Endothelial cell of hepatic sinusoid (primary cell): ENCODE measurements around the gene KCNQ5.

ENCODE experiments used
- in situ Hi-C: cut with HindIII; loops from 2 replicates; pipeline ENCODE4 v1.10.0; 2017; ENCODE audit warnings: low sequenced_read_pairs

The KCNQ5 gene

DNA sequence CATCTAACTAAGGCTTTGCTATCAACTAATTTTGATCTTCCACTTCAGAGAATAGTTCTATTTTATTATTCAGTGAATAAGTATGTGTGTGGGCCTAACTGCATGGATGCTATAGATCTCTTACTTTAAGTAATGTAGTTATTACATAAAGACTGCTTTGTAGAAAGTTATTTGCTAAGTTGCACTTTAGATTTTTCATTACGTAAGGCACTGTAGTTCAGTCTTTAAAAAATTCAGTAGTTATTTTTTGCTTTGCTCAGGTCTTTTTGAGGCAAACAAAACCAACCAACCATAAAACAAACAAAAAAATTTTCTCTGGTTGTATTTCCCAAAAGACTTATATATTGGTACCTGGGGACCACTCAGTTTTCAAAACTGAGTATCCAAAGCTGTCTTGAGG is 53.0 kb downstream of the KCNQ5 start:
- in situ Hi-C loops, result no loop called here

DNA sequence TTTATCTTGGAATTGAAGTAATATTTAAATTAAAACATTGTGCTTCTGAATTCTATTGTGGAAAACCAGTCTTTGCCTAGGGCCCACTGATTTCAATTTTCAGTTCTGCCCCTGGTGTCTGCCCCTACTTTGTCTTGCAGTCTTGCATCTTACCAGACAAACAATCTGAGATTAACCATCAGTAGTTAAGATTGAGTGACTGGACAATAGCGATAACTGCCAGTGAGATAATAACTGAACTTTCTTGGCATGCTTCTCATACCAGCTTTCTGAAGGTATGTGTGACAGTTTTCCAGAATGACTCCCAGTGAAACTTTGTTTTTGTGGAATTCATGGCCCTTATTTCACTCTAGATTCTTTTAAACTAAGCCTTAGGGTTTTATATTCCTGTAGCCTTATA is 53.5 kb downstream of the KCNQ5 start:
- in situ Hi-C loops, result no loop called here

DNA sequence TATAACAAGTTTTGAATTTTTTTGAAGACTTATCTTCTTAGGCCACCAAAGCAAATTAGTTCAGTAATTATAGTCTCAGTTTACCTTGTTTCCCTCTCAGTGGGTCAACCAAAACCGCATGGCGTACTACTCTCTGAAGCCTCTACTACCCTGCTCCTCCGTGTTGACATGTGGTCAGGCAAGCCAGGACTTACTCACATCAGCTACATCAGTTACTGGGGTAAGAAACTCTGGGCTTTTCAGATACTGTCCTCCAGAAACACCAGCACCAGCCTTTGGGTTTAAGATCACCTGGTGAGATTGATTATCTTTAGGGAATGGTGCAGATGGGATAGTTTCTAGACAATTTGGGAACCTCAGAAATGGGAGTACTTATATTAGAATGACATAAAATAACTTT is 55.1 kb downstream of the KCNQ5 start:
- in situ Hi-C loops, result no loop called here

DNA sequence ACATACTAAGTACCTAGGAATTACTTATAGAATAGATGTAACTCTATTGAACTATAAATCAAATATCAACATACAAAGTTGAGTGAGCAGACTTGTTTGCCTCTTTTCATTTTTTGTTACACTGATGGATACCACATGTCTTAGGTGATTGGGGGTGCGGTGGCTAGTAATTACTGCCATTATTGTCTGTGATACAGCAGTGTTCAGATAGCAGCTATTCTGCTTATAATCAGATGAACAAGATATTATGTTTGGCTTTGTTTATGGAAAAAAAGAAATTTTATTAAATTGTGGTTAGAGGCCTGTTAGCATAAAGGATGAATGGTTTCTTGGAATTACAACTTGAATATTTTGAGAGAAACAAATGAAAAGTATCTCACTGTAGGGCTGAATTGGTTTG is 55.9 kb downstream of the KCNQ5 start:
- in situ Hi-C loops, result no loop called here

DNA sequence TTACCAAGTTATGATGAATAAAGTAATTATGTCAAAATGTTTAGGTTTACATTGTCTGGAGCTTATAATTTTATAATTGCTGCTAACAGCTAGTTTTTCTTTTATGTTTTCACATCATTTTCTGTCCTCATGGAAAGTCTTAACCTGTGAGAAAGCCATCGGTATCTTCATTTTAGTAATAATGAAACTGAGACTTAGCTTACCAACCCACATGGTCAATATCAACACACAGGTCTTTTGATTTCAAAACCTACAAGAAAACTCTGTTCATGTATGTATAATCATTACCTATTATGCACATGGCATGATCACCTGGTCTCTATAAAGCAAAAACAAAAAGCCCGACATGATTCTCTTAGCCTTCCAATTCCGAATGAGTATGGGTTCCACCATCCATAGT is 61.9 kb downstream of the KCNQ5 start:
- in situ Hi-C loops, result no loop called here

DNA sequence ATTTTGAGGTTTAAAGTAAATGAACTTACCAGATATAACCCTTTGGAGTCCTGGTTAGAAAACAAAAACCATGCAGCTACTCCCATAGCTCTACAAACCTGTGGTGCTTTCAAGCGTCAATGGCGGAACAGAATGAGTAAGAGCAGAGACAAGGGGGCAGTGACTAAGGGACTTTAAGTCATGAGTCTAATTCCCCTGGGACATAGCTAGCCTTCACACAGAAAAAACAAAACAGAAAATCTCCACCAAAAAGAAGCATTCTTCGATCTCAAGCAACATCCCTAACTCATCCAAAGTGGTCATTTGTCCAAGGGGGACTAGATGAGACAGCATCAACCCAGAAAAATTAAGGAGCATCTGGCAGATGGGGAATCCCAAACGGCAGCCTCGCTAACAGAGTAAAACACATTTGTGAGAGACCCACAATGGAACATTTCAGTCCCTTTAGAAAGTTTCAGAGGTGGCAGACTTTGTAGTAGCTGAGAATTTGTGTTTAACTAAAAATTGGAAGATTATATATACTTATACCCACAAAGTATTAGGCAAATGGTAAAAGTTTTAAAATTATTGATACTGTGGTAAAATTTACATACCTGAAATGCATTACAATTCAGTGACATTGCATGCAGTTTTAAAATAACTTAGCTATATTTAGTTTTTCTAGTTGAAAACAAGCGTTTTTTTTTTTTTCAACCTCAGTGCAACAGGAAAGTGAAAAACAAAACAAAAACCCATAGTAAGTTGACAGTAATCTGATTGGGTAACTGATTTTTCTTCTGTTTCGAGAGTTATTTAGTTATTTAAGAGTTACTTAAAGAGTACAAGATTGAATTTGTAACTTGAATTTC is 67.5 kb downstream of the KCNQ5 start:
- in situ Hi-C loops, result no loop called here

DNA sequence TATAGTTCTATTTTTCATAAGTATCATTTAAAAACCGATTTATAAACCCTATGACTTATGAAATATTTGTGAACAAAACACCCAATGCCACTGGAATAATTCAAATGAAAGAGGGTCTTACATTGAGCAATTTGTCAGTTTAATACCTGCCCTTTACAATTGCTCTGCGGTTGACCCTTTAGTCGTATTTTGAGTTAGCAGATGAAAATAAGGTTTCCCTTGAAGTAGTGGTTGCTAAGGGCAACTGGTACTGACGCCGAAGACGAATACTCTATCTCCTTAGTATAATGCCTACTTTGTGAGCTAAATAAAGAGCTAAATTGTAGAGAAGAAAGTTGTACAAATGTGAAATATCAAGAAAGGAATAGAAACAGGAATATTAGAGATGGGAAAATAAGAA is 69.4 kb downstream of the KCNQ5 start:
- in situ Hi-C loops, result no loop called here

DNA sequence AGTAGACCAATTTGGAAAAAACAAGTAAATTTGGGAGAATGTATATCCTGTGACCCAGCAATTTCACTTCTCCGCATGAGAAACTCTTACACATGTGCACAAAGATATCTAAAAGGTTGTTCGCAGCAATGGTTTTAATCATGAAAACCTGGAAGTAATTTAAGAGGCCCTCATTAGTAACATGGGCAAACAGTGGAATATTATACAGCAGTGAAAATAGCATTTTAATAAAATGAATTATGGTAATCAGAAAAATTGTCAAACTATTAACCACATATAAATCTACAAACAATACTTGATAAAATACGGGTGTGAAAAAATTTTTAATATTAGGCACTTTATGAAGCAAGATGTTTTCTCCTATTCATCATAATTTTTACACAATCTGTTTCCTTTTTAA is 74.2 kb downstream of the KCNQ5 start:
- in situ Hi-C loops, result no loop called here

DNA sequence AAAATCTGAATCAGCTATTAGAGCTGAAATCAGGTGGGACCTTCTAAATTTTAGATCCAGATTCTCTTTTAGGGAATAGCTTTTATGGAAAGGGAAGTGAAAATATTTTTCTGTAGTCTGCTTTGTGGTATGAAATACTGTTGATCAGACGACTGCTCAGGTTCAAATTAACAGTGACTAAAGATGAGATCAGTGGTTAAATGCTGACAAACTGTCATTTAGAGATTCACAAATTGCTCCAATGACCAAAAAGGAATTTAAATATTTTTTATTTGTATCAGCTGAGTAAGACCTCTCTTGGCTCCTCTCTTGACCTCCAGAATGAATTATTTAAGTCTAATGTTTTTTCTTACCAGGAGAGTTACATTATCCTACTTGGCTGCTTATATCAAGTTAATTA is 77.3 kb downstream of the KCNQ5 start:
- in situ Hi-C loops, result no loop called here

DNA sequence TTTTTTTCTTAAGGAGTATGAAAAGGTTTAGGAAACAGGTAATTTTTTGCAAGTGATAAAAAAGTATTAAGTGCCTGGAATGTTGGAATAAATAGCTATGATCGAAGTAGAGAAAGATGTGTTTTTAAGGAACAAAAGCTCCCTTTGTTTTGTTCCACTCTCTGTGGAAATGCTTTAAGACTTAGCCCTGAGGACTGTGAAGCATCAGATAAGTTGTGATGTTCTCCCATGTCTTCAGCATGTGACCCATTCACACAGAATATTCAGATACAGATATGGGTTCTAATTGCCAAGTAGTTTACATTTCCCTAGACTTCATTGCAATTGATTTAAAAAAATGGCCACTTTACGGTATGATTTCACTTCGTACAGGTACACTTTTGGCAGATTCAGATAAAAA is 80.6 kb downstream of the KCNQ5 start:
- in situ Hi-C loops, result no loop called here

DNA sequence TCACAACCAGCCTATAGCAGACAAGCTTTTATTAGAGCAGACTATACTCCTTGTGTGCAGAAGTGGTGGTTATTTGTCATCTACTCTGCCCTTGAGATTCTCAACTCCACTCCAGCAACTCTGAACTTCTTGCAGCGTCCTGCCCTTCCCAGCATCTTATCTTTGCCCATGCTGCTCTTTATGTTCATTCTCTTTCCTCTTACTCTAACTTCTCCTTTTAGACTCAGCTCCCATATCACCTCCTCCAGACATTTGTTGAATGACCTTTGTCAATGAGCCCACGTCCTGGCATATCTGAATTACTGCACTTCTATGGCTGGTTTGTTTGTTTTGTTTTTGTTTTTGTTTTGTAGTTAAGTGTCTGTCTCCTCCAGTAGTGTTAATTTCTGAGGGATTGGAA is 81.2 kb downstream of the KCNQ5 start:
- in situ Hi-C loops, result no loop called here

DNA sequence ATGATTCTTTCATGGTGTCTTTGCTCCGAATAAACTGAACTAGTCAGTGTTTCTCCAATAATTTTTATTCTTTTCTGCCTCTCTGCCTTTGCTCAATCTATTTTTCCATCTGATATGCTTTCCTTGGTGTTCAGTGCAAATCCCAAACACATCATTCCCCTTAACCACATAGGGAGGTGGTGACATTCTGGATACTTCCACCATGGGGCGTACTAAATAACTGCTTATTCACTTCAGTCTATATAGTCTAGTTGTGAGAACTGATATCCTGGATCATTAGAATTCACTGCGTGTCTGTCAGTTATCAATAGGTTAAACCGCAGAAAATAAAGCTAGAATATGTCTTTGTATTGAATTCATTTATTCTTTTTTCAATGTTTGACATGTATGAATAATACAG is 83.1 kb downstream of the KCNQ5 start:
- in situ Hi-C loops, result no loop called here

DNA sequence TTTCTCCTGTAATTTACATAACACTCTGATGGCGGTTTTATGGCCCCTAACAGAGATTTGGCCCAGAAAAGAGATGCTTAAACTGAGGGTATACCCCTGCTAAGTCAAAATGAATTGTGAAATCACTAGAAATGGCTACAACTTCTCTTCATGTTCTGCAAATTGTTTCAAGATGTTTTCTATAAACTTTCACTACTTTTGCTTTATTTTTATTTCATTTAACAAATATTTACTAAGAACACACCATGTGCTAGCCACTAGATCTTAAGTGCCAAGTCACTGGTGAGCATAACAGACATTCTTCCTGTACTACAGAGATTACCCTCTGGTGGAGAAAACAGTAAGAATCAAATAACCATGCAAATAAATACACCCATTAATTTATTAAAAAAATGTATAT is 87.6 kb downstream of the KCNQ5 start:
- in situ Hi-C loops, result no loop called here

DNA sequence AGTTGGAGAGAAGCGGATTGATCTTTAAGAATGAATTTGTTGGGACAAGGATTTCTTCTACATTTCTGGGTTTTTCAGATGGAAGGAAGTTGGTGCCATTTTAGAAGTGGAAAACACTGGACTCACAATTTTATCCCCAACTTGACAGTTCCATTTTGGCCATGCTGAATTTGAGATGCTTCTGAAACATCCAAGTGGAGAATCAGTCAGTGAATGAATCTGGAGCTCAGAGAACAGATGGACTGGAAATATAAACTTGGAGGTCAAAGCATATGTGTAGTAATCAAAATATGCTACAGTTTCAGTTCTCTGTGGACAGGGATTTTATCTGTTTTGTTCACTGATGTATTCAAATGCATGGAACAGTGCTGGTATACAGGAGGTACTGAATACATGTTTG is 89.9 kb downstream of the KCNQ5 start:
- in situ Hi-C loops, result no loop called here

DNA sequence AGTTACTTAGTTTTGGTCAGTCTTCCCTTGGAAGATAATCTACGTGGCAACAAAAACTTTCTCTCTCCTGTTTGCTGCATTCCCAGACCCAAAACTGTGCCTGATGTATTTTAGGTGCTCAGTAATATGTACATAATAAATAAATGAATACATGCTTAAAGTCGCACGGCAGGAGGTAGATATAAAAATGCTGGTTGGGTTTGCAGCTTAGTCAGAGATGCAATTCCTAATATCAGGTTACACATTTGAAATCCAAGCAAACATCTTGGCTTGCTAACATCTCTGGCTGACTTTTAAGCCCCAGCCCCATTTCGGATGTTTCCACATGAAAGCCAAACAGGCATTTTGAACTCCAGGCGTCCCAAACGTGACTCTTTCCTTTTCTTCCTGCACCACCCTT is 91.0 kb downstream of the KCNQ5 start:
- in situ Hi-C loops, result no loop called here

DNA sequence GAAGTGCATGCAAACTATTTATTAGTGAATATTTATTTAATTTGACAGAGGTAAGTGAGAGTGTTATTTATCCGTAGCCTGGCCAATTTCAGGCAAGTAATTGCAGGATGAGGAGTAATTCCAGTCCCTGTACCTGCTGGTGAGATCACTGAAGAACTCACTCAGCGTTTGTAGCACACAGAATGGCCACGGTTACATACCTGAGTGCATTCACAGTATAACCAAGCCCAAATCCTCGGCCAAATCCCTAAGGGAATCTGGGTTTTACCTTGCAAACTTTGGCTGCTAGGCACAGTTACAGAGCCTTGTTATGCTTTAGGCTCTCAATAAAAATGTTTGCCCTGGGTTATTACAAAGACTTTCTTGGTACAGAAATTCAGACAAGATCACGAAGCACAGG is 93.3 kb downstream of the KCNQ5 start:
- in situ Hi-C loops, result no loop called here

DNA sequence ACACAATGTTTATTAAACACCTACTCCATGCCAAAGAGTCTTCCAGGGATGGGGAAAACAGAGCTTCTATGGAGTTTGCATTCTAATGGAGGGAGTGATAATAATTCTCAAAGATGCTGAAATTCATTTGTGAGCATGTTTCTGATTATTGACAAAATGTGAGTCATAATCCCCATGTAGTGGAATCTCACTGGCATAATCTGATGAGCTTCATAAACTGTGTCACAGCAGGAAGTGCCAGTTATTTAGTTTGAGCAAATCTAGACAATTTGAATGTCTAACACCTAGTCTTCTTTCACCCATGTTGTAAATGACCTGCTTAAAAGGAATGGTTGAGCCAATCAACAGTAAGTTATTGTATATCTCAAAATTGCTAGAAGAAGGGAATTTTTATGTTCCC is 95.1 kb downstream of the KCNQ5 start:
- in situ Hi-C loops, result no loop called here

DNA sequence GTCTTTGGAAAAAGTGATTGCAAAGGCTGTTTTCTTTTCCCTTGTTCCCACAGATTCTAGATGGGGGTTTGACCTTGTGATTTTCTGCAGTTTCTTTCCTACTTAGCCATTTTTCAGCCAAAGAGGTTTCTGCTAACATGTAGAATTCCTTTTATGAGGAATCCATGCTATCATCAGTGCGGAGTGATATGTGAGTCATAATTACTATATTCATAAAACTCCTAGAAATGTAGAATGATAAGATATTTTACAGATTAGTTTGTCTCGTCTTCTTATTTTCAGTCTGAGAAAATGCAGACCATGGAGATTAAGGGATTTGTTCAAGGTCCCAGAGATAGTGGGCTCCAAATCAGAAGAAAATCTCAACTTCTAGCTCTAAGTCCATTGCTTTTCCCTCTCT is 98.6 kb downstream of the KCNQ5 start:
- in situ Hi-C loops, result no loop called here

DNA sequence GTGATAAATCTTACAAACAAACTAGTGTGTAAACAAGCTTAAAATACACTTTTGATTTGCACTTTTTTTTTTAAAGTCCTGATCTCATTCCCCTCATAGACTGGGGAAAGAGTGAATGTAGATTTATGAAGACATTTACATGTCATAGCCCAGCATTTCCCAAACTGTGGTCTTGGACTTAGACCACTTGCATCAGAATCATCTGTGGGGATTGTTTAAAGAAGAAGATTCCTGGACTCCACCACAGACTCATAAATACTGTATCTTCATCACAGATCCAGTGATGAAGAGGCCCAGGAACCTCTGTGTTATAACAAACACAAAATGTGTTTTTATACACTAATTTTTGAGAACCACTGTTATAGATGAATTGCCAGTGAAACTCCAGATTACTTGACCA is 99.5 kb downstream of the KCNQ5 start:
- in situ Hi-C loops, result no loop called here

DNA sequence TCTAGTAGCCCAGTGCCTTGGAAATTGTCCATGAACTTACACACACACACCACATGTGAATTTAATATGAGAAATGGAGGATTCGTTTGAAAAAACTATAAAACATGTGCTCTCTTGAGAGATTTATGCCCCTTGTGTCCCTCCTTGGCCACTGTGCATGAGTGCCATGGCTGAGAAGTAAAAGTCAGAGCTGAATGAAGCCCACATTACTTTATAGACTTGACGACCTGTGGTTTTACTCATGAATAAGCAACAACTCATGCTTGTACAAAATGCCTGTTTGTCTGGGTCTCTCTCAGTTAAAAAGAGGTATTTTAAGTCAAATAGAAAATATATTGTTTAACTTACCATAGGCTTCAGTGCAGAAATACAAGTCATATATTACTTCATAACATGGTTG is 102.7 kb downstream of the KCNQ5 start:
- in situ Hi-C loops, result no loop called here

DNA sequence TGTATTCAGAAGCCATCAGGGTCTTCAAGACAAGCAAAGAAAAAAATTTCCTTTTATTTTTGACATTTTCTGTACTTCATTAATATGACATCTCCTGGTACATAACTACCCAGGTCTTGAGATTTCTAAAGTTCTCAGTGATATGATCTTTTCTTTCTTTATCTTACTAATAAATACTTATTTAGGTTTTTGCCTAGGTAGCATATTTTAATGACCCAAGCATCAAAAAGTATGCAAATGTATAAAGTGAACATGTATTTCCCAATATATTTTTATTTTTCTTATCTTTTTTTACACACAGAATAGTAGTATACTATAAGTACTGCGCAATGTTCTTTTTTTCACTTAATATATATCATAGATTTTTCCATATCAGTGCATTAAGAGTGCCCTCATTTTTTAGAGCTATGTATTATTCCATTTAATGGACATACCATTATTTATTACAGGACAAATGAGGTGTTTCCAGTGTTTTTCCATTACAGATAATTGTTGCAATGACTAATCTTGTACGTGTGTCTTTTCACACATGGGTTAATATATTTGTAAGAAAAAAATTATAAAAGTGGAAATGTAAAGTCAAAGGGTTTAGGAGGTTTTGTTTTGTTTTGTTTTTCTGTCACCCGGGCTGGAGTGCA is 107.0 kb downstream of the KCNQ5 start:
- in situ Hi-C loops, result no loop called here

DNA sequence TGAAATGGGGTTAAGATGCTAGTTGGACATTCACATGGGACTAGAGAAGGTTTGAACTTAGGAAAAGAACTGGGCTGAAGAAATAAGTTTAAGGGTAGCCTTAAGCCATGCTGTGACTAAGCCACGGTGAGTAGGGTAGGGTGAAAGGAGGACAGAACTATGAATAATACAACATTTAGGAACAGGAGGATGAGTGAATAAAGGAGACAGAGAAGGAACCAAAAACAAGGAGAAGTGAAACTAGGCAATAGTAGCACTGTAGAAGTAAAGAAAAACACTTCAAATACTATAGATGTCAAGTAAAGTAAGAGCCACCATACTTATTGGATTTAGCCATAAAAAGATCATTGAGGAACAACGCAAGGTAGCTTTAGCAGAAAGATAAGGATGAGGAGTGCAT is 111.2 kb downstream of the KCNQ5 start:
- in situ Hi-C loops, result no loop called here

DNA sequence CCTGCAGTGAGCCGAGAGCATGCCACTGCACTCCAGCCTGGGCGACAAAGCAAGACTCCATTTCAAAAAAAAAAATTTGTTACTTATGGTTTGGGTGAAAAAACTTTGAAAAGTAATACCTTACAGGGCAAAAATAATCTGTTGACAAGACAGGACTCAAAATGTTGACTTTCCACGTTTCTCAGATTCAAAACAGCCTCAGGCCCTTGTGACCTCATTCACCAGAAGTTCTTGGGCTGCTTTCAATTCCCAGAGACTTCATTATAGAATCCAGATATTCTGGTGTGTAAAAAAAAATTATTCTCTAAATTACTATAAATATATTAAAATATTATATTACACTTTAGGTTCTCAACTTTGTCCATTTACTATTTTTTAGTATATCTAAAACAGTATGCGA is 116.2 kb downstream of the KCNQ5 start:
- in situ Hi-C loops, result no loop called here
